HG02970 (cell line): ENCODE results near the gene KPNA4.
"Not testable (repeated sequence)": the region's sequence is repeated elsewhere in the genome, so short reads cannot be mapped to it uniquely, and the experiment has no call there.

Source experiments
- ATAC-seq: cut with Tn5 transposase; IDR thresholded peaks from one replicate; pipeline ENCODE4 v1.9.1; 2021; ENCODE audit warnings: mild to moderate bottlenecking, moderate library complexity, moderate number of reproducible peaks; ENCODE audit not compliant: unreplicated experiment, low FRiP score

KPNA4 gene, protein sequence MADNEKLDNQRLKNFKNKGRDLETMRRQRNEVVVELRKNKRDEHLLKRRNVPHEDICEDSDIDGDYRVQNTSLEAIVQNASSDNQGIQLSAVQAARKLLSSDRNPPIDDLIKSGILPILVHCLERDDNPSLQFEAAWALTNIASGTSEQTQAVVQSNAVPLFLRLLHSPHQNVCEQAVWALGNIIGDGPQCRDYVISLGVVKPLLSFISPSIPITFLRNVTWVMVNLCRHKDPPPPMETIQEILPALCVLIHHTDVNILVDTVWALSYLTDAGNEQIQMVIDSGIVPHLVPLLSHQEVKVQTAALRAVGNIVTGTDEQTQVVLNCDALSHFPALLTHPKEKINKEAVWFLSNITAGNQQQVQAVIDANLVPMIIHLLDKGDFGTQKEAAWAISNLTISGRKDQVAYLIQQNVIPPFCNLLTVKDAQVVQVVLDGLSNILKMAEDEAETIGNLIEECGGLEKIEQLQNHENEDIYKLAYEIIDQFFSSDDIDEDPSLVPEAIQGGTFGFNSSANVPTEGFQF

DNA sequence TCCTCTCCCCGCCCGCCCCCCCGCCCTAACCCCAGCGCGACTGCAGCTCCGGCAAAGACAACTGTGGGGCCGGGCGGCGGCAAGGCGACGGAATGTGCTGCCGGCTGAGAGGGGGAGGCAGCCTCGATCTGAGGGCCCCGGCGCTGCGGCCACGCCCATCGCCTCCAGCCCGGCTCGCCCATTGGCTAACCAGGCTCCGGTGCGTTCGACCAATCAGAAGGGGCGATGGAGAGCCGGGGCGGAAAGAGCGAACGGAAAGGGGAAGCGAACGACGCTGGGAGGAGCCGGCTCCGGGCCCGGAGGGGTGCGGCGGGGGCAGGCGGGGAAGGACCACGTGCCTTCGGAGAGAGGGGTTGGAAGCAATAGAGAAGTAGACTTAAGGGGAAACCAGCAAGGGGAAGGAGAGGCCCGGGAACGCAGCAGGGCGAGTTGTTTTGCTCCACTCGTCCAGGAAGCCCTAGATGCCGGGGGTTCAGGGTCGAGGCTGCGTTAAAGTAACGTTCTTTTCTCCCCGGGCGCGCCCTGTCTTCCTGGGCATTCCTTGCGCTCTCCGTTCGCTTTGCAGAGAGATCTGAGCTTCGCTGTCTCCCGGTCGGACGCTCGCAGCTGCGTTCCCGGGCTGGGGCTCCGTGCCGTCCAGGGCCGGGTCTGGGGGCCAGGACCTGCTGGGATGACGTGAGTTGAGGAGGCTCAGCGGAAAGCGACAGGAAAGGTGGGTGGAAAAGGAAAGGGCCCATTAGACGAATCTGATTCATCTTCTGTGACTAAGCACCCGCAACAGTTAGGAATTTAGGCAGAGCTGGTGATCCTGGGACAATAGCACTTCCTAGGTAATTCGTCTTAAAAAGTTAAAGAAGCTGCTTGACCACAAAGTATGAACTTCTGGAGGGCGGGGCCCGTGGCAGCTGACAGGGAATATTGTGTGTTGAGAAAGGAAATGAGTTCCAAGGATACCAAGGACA is at the start of gene KPNA4:
Gene KPNA4 (minus strand): TSS at position 130 of the 962 bp plus-strand sequence. CDS start 289 bp downstream, outside the sequence.
- ATAC-seq: peak; percentile 96

DNA sequence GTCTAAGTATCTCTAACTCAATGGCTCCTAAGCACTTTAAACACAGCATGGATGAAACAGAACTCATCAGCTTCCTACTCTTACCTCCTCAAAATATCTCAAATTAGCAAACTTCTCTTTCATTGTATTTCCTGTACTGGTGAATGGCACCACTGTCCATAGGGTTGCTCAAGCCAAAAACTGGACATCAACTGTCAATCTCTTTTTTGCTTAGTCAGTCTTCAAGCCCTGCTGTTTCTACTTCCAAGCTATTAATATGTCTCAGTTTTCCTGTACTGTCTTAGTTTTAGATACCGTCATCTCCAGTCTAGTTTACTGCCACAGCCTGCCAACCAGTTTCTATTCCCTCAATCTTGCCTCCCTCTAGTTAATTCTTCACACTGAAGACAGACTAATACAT is 48.3 kb upstream of the KPNA4 start:
- ATAC-seq: no peak

DNA sequence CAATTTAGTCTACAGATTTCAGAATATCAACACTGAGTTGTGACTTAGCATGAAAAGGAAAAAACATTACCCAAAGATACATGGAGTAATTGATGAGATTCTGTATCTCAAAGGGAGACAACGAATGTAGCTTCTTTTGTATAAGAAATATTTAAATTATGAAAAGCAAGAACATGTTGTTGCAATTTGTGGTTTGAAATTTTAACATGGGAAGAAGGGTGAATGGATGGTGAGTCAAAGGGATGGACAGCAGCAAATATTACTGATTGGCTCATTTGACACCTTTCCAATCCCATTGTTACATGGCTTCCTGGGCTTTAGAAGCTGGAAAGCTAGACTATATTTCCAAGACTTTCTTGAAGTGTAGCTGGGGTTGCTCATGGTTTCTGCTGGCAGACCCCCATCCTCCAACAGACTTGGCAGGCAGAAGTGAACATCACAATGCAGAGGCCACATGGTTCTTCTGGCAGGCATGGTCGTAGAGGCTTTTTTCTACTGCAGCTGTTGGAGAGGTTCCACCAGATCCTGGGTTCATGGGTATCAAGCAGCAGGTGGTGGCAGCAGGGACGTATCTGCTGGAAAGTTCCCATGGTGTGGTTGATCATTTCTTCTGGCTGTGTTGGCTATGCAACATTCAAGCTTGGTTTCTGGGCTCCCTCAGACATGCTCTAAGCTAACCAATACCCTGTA is 47.2 kb upstream of the KPNA4 start:
- ATAC-seq: no peak

DNA sequence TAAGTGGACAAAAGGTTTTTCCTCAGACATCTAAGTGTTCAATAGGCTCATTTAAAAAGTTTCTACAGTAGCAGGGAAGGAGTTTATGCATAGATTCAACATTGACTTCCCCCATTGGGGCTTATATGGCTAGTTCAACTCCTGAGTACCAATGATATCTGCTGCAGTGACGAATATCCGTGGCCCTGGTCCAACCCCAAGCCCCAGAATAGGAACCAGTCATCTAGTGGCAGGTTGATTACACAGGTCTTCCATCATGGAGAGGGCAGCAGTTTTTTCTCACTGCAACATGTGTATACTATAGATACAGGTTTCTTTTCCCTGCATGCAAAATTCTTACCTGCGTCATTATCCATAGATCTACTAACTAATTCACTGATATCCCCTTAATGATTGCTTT is 45.8 kb upstream of the KPNA4 start:
- ATAC-seq: no peak

DNA sequence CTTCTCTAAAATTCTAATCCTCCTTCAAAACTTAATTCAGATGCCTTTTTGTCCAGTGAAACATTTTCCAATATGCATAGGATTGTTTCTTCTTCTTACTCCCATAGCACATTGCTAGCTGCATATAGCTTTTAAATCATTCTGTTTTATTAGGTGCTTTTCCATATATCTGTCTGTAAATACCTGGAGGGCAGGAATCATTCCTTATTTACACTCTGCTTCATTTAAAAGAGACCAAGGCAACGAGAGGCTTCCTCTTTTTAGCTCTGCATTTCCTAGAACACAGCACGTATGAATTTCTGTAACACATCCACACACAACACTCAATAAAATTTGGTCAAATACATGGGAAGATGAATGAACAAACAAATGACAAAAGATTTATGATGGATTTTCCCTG is 43.5 kb upstream of the KPNA4 start:
- no peak for ATAC-seq

DNA sequence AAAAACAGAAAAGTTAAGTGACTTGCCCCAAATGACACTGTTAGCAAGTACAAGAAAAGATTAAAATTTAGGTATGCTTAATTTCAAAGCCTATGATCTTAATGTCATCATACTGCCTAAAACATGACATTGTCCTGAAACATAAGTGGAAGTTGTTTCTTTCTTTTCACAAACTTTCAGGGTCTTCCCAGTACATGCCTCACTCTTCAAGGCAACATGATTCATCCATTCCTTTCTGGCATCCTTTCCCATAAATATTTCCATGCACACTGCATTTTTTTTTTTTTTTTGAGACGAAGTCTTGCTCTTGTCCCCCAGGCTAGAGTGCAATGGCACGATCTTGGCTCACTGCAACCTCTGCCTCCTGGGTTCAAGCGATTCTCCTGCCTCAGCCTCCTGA is 42.5 kb upstream of the KPNA4 start:
- no peak for ATAC-seq

DNA sequence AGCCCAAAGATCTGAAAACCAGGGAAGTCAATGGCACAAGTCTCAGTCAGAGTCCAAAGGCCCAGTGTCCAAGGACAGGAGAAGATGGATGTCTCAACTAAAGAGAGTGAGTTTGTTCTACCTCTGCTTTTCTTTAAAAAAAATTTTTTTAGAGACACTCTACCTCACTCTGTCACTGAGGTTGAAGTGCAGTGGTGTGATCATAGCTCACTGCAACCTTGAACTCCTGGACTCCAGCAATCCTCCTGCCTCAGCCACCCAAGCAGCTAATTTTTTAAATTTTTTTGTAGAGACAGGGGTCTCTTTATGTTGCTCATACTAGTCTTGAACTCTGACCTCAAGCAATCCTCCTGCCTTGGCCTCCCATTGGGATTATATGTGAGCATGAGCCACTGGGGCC is 39.9 kb upstream of the KPNA4 start:
- no peak for ATAC-seq

DNA sequence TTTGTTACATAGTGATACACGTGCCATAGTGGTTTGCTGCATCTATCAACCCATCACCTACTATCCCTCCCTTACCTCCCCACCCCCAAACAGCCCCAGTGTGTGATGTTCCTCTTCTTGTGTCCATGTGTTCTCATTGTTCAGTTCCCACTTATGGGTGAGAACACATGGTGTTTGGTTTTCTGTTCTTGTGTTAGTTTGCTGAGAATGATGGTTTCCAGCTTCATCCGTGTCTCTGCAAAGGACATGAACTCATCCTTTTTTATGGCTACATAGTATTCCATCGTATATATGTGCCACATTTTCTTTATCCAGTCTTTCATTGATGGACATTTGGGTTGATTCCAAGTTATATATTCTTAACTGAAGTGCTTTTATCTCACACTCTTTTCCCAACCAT is 38.5 kb upstream of the KPNA4 start:
- not testable (repeated sequence) for ATAC-seq

DNA sequence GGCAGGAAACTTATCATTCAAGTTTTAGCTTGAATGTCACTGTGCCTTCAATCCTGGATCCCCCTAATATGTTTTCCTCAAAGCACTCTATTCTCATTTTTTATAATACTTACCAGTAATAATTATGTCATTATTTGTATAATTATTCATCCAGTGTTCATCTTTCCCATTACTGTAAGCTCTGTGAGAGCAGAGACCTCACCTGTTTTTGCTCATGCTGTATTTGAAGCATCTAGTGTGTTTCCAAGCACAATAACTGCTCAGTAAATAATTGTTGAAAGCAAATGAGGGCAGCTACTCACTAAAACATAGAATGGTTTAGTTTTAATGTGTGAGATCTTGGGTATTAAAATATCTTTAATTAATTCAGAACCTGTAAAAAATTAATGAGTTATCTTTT is 36.9 kb upstream of the KPNA4 start:
- no peak for ATAC-seq

DNA sequence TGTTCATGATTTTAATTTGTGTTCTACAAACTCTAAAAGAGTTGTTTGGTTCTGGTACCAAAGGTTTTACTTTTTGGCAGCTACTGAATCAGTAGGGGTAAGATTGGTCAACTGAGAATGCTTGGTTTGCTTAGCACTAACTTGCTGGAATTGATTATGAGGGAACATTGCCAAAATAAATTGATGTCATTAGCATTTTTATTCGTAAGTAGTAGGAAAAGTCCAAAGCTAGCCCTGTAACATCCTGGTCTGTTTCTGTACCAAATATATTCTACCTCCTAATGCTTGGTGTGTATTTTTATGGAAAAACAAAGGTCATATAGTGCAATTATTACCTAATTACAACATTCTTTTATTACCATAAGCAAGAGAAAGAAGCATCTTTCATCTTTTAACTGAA is 35.9 kb upstream of the KPNA4 start:
- ATAC-seq: no peak

DNA sequence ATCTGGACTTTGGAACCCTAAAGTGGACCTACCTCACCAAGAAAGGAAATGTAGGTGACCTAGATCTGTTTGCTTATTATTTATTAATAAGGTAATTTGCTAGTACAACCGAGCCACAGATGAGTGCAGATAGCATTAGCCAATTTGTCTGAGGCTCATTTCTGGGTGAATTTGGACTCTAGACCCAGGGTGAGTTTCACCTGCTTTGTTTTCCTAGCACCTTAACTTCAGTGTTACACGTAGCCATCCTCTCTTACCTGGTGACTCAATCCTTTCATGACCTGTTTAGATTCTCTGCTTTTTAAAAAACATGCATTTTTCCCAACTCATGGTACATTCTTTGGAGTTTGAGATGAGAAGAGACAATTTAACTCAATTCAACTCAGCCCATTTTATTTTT is 33.5 kb upstream of the KPNA4 start:
- ATAC-seq: no peak

DNA sequence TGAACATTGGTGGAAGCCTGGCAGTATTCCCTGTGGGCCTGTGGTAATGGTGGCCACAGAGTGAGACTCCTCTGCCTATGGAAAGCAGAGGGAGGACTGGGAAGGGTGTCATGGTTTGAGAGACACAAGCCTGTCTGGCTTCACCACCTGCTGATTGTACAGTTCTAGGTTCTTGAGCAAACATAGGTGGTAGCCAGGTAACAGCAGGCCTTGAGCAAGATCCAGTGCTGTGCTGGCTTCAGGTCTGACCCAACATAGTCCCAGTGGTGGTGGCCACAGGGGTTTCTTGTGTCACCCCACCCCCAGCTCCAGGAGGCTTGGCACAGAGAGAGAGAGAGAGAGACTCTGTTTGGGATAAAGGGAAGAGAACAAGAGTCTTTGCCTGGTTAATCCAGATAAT is 22.7 kb upstream of the KPNA4 start:
- no peak for ATAC-seq

DNA sequence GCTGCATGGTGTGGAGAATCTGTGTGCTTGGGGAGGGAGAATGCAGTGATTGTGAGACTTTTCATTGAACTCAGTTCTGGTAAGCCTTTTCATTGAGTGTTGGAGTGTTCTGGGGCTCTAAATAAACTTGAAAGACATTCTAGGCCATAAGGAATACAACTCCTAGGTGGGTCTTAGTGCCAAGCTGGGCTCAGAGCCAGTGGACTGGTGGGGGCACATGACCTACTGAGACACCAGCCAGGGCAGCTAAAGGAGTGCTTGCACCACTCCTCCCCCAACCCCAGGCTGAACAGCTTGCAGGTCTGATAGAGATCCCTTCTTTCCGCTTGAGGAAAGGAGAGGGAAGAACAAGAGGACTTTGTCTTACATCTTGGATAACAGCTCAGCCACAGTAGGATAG is 21.7 kb upstream of the KPNA4 start:
- no peak for ATAC-seq

DNA sequence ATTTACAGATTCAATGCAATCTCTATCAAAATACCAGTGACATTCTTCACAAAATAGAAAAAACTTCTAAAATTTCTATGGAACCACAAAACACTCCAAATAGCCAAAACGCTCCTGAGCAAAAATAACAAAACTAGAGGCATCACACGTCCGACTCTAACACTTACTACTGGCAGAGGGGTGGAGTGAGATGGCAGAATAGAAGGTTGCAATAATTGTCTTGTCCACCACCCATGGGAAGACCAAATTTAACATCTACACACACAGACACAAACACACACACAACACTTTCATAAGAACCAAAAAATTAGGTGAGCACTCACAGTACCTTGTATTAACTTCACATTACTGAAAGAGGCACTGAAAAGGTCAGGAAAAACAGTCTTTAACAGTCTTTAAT is 21.3 kb upstream of the KPNA4 start:
- no peak for ATAC-seq

DNA sequence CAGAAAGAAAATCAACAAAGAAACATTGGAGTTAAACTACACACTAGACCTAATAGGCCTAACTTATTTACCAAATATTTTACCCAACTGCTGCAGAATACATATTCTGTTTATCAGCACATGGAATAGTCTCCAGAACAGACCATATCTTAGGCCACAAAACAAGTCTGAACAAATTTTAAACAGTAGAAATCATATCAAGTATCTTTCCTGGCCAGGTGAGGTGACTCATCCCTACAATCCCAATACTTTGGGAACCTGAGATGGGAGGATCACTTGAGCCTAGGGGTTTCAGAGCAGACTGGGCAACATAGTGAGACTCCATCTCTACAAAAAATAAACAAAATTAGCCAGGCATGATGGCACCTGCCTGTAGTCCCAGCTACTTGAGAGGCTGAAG is 18.1 kb upstream of the KPNA4 start:
- ATAC-seq: no peak

DNA sequence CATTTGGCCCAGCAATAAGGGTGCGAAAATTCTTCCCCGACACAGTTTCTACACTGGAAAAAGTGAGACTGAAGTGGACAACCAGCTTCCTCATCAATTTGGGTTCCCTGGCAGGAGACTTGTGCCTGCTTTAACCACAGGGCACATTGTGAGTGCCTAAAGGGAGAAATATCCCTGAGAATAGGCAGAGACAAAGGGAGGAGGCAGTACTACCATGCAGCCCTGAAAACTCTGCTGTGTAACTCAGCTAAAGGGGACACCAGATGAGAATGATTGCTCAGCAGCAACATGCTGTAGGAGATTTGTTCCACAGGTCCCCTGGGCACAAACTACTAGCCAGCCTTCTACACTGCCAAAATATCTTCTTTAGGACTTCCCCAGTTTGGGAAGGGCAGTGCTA is 15.6 kb upstream of the KPNA4 start:
- ATAC-seq: no peak

DNA sequence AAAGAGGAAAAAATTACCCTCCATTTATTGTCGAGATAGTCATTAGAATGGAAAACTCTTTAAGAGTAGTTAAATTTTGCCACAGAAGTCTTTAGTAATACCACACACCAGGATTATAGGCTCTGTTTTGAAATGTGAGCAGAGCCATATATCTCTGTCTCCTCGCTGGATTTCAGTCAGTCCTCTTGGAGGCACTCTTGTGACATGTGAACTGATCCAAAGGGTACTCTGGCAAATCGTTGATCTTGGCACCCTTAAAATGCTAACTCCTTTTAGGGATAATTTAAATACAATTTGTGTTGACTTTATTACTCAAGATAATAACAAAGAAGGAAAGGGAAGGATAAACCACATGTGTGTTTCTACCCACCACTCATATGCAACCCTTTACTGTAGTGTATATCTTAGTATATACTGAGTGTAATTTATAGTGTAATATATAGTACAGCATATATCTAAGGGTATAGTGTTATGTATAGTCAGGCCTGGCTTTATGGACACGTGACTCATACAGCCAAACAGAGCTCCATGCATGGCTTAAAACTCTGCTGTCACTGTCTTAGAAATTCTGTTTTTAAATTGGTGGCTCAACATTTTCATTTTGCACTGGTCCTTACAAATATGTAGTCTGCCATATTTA is 12.3 kb upstream of the KPNA4 start:
- no peak for ATAC-seq

DNA sequence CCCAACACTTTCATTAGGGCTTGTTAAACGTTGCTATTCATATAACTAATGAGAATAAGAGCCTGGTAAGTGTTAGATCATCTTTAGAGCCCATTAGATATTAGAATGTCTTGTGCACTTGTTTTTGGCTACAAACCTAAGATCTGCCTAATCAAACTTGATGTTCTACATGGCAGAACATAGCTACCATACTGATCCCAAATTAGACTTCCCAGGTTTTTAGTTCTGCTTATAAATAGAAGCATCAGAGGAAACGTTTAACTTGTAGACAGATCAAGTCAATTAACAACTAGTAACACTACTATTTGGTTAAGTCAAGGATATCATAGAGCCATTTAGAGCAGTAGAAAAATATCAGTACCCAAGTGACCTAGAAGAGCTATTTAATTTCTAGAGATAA is 11.7 kb upstream of the KPNA4 start:
- no peak for ATAC-seq

DNA sequence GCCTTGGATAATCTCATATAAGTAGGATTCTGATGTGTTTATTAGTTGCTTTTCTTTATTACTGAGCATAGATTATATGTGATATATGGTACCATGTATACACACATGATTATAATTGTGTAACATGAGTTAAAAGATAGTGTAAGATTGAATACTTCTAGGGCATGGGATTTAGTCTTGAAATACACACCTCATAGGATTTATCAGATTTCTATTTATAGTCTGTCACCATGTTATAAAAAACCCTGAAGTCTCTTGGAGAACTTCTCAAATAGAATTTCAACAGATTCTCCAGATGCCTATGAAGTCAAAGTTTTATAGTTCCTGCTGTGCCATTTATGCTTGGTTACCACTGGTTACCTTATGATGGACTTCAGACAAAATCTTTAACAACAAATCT is 11.2 kb upstream of the KPNA4 start:
- no peak for ATAC-seq

DNA sequence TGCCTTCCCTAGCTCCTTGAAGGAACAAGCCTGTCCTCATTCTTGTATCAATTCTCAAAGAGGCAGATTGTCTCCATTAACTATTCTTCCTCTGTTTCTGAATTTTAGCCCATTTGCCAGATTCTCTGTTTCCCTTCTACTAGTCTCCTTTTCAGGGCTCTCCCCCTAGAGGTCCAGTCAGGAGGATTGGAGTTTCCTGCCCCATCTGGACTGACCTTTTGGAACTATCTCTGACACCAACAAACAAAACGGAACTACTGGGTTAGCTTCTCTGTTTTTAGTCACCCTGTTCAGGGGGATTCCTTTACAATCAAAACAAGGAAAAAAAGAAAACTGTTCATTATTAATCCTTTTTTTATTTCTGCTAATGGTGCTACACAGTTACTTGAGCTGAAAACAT is 10.2 kb upstream of the KPNA4 start:
- ATAC-seq: no peak
